Activated CD4-positive, CD25-positive, alpha-beta regulatory T cell treated with anti-CD3 and anti-CD28 coated beads, Interleukin-2, amount 50 U/mL, for 24 hours (primary cell): ENCODE data around the gene GALNT2.

ENCODE experiments used
- ATAC-seq, 2 donors: fragments of 150-1000 bp; cut with Tn5 transposase; one replicate each; pipeline ENCODE4 v1.10.0; 2021; ENCODE audit warnings: mild to moderate bottlenecking in 1 of 2, moderate library complexity in 1 of 2

The GALNT2 gene

GRCh38 chr1:230267338-230268065 is 200.5 kb downstream of the GALNT2 start:
- no peak for ATAC-seq

GRCh38 chr1:230268371-230269170 is 201.5 kb downstream of the GALNT2 start:
- ATAC-seq = peak in 1 of 2 donors; percentile 8

GRCh38 chr1:230270185-230270558 is 203.1 kb downstream of the GALNT2 start:
- no peak for ATAC-seq

GRCh38 chr1:230270559-230271281 is 203.7 kb downstream of the GALNT2 start:
- ATAC-seq = peak; percentile 73 to 84

- no peak for ATAC-seq
Measured at GRCh38 chr1:230271300-230272035, 204.4 kb downstream of the GALNT2 start.

- ATAC-seq = no peak
Measured at GRCh38 chr1:230272557-230272956, 205.5 kb downstream of the GALNT2 start.

- no peak for ATAC-seq
Measured at GRCh38 chr1:230273141-230273710, 206.2 kb downstream of the GALNT2 start.

GRCh38 chr1:230274254-230274653 is 207.2 kb downstream of the GALNT2 start:
- ATAC-seq = no peak

GRCh38 chr1:230276401-230276800 is 209.4 kb downstream of the GALNT2 start:
- no peak for ATAC-seq

GRCh38 chr1:230277201-230278025 is 210.4 kb downstream of the GALNT2 start:
- no peak for ATAC-seq

- ATAC-seq = no peak
Measured at GRCh38 chr1:230278376-230278775, 211.3 kb downstream of the GALNT2 start.

- no peak for ATAC-seq
Measured at GRCh38 chr1:230278871-230279582, 212.0 kb downstream of the GALNT2 start.

GRCh38 chr1:230279583-230279945 is 212.5 kb downstream of the GALNT2 start:
- ATAC-seq = no peak

- ATAC-seq = no peak
Measured at GRCh38 chr1:230280054-230280795, 213.2 kb downstream of the GALNT2 start.

GRCh38 chr1:230280906-230281413 is 213.9 kb downstream of the GALNT2 start:
- ATAC-seq = no peak

GRCh38 chr1:230281556-230281955 is 214.5 kb downstream of the GALNT2 start:
- ATAC-seq = peak in 1 of 2 donors; percentile 33

- ATAC-seq = no peak
Measured at GRCh38 chr1:230282157-230282556, 215.1 kb downstream of the GALNT2 start.

- ATAC-seq = no peak
Measured at GRCh38 chr1:230283678-230284077, 216.6 kb downstream of the GALNT2 start.

GRCh38 chr1:230284891-230285290 is 217.9 kb downstream of the GALNT2 start:
- ATAC-seq = no peak

- ATAC-seq = no peak
Measured at GRCh38 chr1:230285351-230285750, 218.3 kb downstream of the GALNT2 start.
